HG03520 (cell line): ENCODE data around the gene PAPLN.
"Not testable (repeated sequence)": the region's sequence is repeated elsewhere in the genome, so short reads cannot be mapped to it uniquely, and the experiment has no call there.

ENCODE experiments used
- ATAC-seq: cut with Tn5 transposase; IDR thresholded peaks from one replicate; pipeline ENCODE4 v1.9.1; 2021; ENCODE audit warnings: mild to moderate bottlenecking, moderate library complexity; ENCODE audit not compliant: unreplicated experiment

PAPLN gene, protein sequence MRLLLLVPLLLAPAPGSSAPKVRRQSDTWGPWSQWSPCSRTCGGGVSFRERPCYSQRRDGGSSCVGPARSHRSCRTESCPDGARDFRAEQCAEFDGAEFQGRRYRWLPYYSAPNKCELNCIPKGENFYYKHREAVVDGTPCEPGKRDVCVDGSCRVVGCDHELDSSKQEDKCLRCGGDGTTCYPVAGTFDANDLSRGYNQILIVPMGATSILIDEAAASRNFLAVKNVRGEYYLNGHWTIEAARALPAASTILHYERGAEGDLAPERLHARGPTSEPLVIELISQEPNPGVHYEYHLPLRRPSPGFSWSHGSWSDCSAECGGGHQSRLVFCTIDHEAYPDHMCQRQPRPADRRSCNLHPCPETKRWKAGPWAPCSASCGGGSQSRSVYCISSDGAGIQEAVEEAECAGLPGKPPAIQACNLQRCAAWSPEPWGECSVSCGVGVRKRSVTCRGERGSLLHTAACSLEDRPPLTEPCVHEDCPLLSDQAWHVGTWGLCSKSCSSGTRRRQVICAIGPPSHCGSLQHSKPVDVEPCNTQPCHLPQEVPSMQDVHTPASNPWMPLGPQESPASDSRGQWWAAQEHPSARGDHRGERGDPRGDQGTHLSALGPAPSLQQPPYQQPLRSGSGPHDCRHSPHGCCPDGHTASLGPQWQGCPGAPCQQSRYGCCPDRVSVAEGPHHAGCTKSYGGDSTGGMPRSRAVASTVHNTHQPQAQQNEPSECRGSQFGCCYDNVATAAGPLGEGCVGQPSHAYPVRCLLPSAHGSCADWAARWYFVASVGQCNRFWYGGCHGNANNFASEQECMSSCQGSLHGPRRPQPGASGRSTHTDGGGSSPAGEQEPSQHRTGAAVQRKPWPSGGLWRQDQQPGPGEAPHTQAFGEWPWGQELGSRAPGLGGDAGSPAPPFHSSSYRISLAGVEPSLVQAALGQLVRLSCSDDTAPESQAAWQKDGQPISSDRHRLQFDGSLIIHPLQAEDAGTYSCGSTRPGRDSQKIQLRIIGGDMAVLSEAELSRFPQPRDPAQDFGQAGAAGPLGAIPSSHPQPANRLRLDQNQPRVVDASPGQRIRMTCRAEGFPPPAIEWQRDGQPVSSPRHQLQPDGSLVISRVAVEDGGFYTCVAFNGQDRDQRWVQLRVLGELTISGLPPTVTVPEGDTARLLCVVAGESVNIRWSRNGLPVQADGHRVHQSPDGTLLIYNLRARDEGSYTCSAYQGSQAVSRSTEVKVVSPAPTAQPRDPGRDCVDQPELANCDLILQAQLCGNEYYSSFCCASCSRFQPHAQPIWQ

DNA sequence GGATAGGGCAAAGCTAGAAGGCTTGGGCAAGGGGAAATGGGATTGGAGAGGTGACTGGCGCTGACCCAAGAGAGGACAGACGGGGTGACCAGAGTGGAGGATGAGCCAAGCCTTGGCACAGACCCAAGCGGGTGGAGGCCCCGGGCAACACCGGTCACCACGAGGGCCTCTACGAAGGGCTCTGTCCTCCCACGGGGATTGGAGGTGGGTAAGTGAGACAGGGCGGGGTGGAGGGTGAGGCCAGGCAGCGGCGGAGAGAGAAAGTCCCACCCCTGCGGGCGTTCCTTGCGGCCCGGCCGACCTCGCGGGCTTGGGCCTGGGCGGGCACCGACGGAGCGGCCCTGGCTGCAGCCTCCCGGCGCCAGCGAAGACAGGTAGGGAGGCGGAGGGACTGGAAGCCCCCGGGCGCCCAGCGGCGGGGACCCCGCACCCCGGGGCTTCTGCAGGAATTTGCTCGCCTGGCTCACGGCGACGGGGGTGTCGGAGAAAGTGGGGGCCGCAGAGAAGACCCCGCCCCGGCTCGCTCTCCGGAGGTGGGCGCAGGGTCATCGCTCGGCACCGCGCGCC is at the start of gene PAPLN:
Gene PAPLN, plus strand, starts transcription at position 288 of the 567 bp plus-strand sequence. CDS start 2,273 bp downstream, outside the sequence.
- ATAC-seq, result no peak

DNA sequence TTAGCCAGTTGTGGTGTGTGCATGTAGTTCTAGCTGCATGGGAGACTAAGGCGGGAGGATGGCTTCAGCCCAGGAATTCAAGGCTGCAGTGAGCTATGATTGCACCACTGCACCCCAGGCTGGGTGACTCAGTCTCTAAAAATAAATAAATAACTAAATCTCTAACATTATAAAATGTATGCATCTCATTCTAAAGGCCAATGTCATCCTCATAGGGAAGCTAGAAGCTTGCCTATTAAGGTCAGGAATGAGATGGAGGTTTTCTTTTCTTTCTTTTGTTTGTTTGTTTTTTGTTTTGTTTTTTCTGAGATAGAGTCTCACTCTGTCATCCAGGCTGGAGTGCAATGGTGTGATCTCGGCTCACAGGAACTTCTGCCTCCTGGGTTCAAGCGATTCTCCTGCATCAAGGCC is 48.8 kb upstream of the PAPLN start:
- no peak for ATAC-seq

DNA sequence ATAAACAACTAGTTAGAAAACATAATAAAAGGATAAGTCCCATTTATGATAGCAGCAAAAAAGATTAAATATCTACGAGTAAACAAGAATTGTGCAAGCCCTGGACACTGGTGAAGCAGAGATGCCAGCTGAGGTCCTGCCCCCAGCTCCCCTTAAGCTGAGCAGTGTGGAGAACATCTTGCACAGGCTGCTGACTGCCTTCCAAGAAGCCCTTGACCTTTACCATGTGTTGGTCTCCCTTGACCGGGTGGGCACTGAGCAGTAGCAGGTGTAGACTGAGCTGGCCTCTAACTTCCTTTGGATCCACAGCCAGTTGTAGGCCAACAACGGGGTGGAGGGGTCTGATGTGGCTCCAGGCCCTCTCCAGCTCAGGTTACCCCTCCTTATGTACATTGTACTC is 47.7 kb upstream of the PAPLN start:
- ATAC-seq, result no peak

DNA sequence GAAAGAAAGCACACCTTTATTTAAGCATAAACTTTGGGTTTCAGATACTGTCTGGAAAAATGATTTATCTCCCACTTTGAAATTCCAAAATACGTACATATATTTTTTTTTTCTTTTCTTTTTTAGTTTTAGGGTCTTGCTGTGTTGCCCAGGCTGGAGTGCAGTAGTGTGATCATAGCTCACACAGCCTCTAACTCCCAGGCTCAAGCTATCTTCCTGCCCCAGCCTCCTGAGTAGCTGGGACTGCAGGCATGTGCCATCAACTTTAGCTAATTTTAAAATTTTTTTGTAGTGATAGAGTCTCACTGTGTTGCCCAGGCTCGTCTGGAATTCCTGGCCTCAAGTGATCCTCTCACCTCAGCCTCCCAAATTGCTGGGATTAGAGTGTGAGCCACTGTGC is 45.9 kb upstream of the PAPLN start:
- ATAC-seq, result no peak

DNA sequence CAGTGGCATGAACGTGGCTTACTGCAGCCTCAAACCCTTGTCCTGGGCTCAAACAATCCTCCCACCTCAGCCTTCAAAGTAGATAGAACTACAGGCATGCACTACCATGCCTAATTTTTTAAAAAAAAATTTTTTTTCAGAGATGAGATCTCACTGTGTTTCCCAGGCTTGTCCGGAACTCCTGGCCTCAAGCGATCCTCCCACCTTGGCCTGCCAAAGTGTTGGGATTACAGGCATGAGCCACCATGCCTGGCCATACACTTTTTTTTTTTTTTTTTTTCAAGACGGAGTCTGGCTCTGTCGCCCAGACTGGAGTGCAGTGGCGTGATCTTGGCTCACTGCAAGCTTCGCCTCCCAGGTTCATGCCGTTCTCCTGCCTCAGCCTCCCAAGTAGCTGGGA is 43.0 kb upstream of the PAPLN start:
- ATAC-seq, result not testable (repeated sequence)

DNA sequence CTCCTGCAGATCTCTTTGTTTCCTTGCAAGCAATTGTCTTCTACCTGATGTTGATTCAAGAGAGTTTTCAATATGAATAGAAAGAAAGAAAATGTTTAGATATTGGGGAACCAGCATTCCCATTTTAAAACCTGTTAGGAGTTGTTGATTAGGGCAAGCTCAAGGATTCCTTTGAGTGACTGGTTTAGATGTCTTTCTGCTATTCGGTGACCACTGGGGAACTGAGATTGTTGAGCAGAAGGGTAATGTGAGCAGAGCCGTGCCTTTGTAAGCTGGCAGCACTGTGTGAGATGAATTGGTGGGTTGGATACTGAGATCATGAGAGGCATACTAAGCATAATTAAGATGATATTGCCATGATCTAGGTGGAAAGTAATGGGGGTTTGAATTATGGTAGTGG is 39.1 kb upstream of the PAPLN start:
- no peak for ATAC-seq

DNA sequence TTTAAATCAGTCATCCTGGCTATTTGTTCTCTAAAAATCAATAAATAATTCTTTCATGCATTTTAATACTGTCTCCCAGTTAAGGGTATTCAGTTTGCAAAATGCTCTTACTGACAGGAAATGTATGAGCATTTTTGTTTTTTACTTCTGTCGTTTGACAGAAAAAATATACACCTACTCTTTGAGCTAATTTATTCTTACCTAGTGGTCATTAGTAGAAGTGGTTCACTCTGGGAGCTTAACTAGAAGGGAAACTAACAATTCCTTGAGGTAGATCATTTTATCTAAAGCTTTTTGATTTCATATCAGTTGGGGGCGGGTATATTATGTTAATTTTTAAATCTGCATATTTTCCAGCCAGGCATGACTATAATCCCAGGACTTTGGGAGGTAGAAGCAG is 33.8 kb upstream of the PAPLN start:
- ATAC-seq, result no peak

DNA sequence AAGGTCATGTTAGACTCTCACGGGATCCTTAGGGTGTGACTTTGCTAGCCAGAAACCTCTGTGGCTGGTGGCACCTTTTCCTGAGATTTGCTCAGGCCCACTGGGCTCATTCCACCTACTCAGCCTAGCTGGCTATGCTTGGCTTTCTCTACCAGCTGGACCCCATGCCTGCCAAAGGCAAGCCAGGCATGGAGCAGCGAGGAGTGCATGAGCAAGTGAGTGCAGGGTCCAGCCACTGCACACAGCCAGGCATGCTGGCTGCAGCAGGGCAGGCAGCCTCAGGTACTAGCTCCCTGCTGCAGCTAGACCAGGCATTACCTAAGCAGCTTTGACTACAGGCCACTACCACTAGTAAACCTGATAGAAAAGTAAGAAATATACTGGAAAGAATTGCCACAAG is 29.7 kb upstream of the PAPLN start:
- no peak for ATAC-seq

DNA sequence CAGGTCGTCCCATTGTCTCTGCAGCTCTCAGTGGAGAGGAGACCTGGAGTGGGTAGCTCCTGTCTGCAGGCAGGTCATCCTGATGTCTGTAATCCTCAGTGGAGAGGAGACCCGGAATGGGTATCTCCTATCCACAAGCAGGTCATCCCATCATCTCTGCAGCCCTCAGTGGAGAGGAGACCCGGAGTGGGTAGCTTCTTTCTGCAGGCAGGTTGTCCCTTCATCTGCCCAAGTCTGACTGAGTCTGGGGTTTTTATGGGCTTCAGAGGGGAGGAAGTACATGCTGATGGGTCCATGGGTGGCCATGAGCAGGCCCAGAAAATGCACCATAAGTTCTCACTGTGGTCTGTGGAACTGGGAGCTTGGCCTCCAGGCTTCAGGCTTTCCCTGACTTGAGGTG is 28.9 kb upstream of the PAPLN start:
- ATAC-seq, result no peak

DNA sequence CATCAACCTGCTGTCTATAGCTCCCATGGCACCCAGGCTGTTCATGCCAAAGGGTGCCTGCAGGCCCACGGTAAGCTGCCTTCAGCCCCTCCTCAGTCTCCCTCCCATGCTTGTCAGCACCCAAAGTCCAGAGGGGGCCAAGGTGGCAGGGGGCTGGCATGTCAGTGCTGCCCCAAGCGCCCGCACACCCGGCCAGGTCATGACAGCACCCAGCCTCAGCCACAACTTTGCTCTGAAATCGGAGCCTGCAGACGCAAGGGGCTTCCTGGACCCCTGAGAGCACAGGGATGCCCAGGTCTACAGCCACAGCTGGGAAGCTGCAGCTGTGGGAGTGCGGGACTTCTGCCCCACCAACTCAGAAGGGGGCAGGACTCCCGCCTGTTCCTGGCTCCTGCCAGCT is 28.5 kb upstream of the PAPLN start:
- ATAC-seq, result no peak

DNA sequence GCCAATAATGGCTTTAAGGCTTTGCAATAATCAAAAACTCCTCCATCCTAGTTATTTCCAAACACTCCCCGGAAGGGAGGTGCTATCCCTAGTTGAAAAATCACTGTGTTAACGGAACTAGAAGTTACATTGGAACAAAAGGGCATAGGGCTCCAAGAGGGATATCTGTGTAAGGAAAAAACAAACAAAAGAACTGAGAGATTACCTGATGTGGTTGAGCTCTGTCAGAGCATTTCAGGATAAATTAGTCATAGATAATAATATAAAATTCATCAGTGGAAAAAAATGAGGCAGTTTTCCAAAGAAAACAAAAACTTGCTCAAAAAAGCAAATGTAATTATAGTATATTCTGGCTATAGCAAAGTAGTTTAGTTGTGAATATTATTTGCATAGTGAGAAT is 27.4 kb upstream of the PAPLN start:
- ATAC-seq, result no peak

DNA sequence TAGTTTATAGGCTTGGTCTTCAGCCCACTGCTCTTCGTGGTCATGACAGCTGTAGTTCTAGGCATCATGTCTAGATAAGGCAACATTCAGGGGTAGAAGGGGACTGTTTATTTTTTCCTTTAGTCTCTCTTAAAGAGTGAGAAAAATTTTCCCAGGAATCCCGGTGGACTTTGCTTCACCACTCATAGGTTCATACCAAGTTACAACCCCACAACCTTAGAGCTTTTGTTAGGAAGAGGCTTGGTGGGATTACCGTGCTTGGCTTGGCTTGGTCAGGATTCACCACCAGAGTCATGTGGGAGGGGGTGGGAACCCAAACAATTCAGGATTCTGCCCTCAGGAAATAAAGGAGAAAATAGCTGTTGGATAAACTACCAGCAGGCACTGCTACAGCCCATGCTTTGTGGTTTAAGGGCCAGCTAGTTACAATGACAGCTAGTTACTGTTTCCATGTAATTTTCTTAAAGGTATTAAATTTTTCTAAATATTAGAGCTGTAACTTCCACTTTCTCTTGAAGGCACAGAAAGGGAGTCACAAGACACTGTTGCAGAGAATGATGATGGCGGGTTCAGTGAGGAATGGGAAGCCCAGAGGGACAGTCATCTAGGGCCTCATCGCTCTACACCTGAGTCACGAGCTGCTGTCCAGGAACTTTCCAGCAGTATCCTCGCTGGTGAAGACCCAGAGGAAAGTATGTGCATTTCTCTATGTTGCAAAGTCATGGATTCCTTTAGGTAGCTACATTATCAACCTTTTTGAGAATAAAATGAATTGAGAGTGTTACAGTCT is 25.9 kb upstream of the PAPLN start:
- no peak for ATAC-seq

DNA sequence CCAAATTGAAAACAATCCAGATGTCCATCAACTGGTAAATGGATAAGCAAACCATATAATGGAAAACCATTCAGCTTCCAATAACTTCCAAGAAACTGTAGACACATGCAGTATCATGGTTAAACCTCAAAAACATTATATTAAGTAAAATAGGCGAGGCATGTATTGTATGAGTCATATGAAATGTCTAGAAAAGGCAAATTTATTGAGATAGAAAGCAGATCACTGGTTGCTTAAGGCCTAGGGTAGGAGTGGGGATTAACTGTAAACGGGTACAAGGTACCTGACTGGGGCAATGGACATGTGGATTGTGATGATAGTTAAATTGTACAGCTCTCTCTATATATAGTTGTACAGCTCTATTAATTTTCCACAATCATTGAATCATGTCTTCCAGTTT is 21.3 kb upstream of the PAPLN start:
- no peak for ATAC-seq

DNA sequence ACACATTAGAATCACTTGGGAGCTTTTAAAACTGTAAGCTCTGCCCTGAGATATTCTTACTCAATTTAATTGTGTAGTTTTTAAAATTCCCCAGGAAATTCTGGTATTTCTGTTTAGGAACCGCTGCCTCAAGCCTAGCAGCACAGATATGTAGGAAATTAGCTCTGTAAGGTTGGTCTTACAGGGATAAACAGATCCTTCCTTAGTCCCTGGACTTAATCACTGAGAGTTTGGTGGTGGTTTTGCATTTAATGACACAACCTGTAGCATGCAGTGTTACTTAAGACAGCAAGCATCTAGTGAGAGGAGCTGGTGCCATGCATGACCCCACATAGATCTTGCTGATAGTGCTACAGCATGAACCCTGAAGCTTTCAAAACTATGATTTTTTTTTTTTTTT is 19.9 kb upstream of the PAPLN start:
- no peak for ATAC-seq

DNA sequence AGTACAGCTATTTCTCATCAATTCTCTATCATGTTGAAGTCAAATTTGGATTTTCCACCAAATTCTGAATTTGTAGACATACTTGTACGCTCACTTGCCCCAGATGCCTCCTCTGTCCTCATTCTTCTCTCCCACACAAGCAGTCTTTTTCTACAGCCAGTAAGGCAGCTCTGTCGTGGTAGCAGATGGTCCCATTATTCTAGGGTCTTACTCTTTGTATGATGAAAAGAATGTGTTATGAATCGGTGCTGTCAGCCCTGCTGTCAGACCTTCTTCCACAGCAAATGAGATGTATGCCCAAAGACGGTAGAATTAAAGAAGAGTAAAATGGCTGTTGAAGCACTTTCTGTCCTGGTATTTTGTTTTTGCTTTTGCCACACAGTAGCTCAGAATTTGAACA is 17.2 kb upstream of the PAPLN start:
- no peak for ATAC-seq

DNA sequence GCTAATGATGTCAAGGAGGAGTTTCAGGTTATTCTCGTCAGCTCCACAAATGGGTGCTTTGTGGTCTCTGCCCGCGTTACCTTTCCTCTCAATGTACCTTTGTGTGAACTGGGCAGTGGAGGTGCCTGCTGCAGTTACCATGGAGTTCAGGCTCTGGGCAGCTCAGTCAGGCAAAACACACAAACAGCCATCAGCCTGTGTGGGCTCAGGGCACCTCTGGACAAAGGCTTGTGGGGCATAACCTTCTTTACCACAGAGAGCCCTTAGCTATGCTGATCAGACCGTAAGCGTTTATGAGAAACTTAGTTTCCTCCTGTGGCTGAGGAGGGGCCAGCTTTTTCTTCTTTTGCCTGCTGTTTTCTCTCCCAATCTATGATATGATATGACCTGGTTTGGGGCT is 16.7 kb upstream of the PAPLN start:
- ATAC-seq, result no peak

DNA sequence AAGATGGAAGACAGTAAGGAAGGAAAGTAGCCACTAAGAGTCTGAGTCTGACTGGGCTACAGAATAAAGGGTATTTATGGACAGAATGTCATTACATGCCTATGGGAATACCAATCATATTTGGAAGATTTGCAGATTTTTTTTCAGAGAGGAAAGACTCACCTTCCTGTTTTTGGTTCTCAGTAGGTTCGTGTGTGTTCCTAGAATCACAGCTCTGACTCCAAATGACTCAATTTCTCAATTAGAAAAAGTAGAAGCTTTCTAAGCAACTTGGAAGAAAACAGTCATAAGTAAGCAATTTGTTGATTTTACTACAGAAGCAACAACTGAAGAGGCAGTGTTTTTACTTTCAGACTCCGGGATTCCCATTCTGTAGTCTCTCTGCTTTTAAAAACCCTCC is 15.4 kb upstream of the PAPLN start:
- ATAC-seq, result no peak

DNA sequence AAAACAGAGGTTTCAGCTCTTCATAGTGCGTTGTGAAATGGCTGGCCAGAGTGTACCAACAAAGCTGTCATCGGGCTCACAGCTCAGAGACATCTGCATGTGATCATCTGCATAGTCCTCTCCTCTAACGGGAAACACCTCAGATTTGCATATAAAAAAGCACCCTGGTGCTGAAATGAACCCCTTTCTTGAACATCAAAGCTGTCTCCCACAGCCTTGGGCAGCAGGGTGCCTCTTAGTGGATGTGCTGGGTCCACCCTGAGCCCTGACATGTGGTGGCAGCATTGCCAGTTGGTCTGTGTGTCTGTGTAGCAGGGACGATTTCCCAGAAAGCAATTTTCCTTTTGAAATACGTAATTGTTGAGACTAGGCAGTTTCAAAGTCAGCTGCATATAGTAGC is 14.3 kb upstream of the PAPLN start:
- no peak for ATAC-seq

DNA sequence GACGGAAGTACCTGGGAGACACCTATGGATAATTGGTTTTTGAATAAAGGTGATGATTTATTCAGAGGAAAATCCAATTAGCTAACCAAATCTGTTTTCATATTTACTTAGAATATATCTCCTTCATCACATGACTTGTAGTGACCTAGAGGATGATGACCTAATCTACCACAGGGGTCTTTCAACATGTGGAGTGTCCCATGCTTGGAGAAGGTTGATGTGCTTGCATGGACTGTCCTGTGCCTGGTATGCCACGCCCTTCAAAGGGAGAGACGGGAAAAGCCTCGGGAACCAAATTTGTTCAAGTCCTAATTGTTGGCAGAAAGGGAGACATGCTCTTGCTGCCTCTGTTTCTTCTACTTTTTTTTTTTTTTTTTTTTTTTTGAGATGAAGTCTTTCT is 11.8 kb upstream of the PAPLN start:
- ATAC-seq, result no peak
